Measurements from ENCODE around the gene MALRD1.

DNA sequence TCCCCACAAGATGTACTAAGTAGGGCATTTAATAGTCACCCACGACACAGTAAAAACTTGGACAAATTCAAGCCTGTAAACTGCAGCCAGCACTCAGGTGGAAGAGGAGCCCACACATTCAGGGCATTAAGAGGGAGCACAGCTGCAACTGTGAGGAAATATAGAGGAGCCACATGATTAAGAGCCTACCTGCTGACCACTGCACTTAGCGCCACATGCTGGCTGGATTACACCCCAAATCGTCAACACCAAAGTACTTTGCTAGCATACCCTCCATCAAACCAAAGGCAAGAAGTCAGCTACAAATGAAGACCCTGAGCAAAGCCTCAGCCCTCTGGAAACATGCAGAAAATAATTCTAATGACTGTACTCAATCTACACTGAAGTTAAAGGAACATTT is 445.3 kb downstream of the MALRD1 start:
- TF ChIP-seq SP1 (CRISPR knock-in tag; conservative IDR thresholded peaks at IDR 0.05): no peak
- no peak for TF ChIP-seq CREB1 (CRISPR knock-in tag; IDR thresholded peaks at IDR 0.05)
- TF ChIP-seq, protein P1, sequence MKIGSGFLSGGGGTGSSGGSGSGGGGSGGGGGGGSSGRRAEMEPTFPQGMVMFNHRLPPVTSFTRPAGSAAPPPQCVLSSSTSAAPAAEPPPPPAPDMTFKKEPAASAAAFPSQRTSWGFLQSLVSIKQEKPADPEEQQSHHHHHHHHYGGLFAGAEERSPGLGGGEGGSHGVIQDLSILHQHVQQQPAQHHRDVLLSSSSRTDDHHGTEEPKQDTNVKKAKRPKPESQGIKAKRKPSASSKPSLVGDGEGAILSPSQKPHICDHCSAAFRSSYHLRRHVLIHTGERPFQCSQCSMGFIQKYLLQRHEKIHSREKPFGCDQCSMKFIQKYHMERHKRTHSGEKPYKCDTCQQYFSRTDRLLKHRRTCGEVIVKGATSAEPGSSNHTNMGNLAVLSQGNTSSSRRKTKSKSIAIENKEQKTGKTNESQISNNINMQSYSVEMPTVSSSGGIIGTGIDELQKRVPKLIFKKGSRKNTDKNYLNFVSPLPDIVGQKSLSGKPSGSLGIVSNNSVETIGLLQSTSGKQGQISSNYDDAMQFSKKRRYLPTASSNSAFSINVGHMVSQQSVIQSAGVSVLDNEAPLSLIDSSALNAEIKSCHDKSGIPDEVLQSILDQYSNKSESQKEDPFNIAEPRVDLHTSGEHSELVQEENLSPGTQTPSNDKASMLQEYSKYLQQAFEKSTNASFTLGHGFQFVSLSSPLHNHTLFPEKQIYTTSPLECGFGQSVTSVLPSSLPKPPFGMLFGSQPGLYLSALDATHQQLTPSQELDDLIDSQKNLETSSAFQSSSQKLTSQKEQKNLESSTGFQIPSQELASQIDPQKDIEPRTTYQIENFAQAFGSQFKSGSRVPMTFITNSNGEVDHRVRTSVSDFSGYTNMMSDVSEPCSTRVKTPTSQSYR (CRISPR knock-in tag; IDR thresholded peaks at IDR 0.05): no peak
- no peak for TF ChIP-seq SMAD4 (CRISPR knock-in tag; IDR thresholded peaks at IDR 0.05)
- TF ChIP-seq FOXJ3 (CRISPR knock-in tag; IDR thresholded peaks at IDR 0.05; ENCODE audit: borderline replicate concordance): no peak
- TF ChIP-seq NR3C1 (CRISPR knock-in tag; conservative IDR thresholded peaks at IDR 0.05; ENCODE audit: low read depth): no peak
- TF ChIP-seq, protein P2, sequence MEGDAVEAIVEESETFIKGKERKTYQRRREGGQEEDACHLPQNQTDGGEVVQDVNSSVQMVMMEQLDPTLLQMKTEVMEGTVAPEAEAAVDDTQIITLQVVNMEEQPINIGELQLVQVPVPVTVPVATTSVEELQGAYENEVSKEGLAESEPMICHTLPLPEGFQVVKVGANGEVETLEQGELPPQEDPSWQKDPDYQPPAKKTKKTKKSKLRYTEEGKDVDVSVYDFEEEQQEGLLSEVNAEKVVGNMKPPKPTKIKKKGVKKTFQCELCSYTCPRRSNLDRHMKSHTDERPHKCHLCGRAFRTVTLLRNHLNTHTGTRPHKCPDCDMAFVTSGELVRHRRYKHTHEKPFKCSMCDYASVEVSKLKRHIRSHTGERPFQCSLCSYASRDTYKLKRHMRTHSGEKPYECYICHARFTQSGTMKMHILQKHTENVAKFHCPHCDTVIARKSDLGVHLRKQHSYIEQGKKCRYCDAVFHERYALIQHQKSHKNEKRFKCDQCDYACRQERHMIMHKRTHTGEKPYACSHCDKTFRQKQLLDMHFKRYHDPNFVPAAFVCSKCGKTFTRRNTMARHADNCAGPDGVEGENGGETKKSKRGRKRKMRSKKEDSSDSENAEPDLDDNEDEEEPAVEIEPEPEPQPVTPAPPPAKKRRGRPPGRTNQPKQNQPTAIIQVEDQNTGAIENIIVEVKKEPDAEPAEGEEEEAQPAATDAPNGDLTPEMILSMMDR (IDR thresholded peaks at IDR 0.05): no peak
- TF ChIP-seq KAT7 (CRISPR knock-in tag; IDR thresholded peaks at IDR 0.05; ENCODE audit: borderline replicate concordance): no peak
- TF ChIP-seq, protein P3, sequence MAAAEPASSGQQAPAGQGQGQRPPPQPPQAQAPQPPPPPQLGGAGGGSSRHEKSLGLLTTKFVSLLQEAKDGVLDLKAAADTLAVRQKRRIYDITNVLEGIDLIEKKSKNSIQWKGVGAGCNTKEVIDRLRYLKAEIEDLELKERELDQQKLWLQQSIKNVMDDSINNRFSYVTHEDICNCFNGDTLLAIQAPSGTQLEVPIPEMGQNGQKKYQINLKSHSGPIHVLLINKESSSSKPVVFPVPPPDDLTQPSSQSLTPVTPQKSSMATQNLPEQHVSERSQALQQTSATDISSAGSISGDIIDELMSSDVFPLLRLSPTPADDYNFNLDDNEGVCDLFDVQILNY (CRISPR knock-in tag; IDR thresholded peaks at IDR 0.05): no peak
